ENCODE measurements around the gene PLA2G3. TPM values are rescaled to one million over a fixed set of nuclear protein-coding genes. Genes with fewer than 3 reads are reported as not detected.

The PLA2G3 gene
- total and polyA plus RNA-seq, 2 donors (not counting 3 experiments of a cell fraction or from before 2014, with no cell fraction given), result 0.75 to 0.84 TPM

GRCh38 chr22:31119026-31119717, 21.1 kb downstream of the PLA2G3 start:
- Histone ChIP-seq H3K9me3 (replicated peaks; ENCODE audit: control insufficient read depth, insufficient read depth, low read length) (no peaks in the 10 kb centered on the region), H3K9ac (replicated peaks; ENCODE audit: extremely low read depth, insufficient read depth, low read length) (no peak overlapping the region), H3K4me2 (ENCODE audit: insufficient read depth, low read length) (no peak overlapping the region), H3K79me2 (ENCODE audit: control insufficient read depth, insufficient read depth, low read length) (no peaks in the 10 kb centered on the region), H3K4me1 (ENCODE audit: control insufficient read depth, extremely low read depth, insufficient read depth, low read length) (no peaks in the 10 kb centered on the region), H2AFZ (ENCODE audit: low read depth, low read length) (no peak overlapping the region), H4K20me1 (replicated peaks; ENCODE audit: control insufficient read depth, extremely low read depth, insufficient read depth, low read length) (no peaks in the 10 kb centered on the region), H3K36me3 (ENCODE audit: control insufficient read depth in 2 of 2, extremely low read depth in 1 of 2, insufficient read depth in 2 of 2, low read length in 2 of 2) (no peaks in the 10 kb centered on the region), H3K9me1 (replicated peaks; ENCODE audit: control insufficient read depth, extremely low read depth, insufficient read depth, low read length) (no peaks in the 10 kb centered on the region), H3K27ac (ENCODE audit: insufficient read depth, low read depth, low read length) (no peak overlapping the region), H3K4me3 (replicated peaks in 1 of 3; ENCODE audit: insufficient read depth in 1 of 3, low read depth in 1 of 3, low read length in 3 of 3) (no peak overlapping the region), H3K27me3 (ENCODE audit: control insufficient read depth in 2 of 2, insufficient read depth in 2 of 2, low read length in 2 of 2) (no peaks in the 10 kb centered on the region)
- intact Hi-C loops (cut with micrococcal nuclease) (no loop called here), dilution Hi-C loops (cut with MboI; ENCODE audit: extremely low pct_ligation_motif_present, low sequenced_read_pairs) (no loop called here)
- no TSS peak for BruUV-seq (replicated peaks)
- FAIRE-seq (no peak), DNase-seq (ENCODE audit: low read depth, low spot score) (no peak)
- ChIA-PET POLR2A (no interaction called here), CTCF (interaction anchor here (1.4 to 1.6 kb wide), 2 partner anchors 12 to 111 kb away, joined by 4 to 7 read pairs; partner anchors contain the start of gene SELENOM)
- no peak for TF ChIP-seq MAX (IDR thresholded peaks at IDR 0.05; ENCODE audit: insufficient read depth, insufficient read length)
- no peak for TF ChIP-seq CTCF (IDR thresholded peaks at IDR 0.05; ENCODE audit: extremely low read depth in 1 of 2, insufficient read depth in 1 of 2, low read depth in 1 of 2, low read length in 2 of 2)

- BruUV-seq (replicated peaks), result no TSS peak
- H3K4me2 ChIP-seq (ENCODE audit: insufficient read depth, low read length), result no peak overlapping the region
- dilution Hi-C loops (cut with MboI; ENCODE audit: extremely low pct_ligation_motif_present, low sequenced_read_pairs), result no loop called here
Measured at GRCh38 chr22:31118046-31118820, 22.1 kb downstream of the PLA2G3 start.

More at GRCh38 chr22:31118046-31118820, 22.1 kb downstream of the PLA2G3 start:
- no peaks in the 10 kb centered on the region for H3K9me3 ChIP-seq (replicated peaks; ENCODE audit: control insufficient read depth, insufficient read depth, low read length)
- TF ChIP-seq FOS (IDR thresholded peaks at IDR 0.05; ENCODE audit: borderline replicate concordance, insufficient read depth, low read length), result no peak
- no peak for TF ChIP-seq MYC (IDR thresholded peaks at IDR 0.05; ENCODE audit: low read depth, low read length)
- no peak for TF ChIP-seq POLR2A (IDR thresholded peaks at IDR 0.05; ENCODE audit: low read depth, low read length)
- no peak for TF ChIP-seq GATA2 (IDR thresholded peaks at IDR 0.05; ENCODE audit: insufficient read depth, insufficient read length, low read depth, low read length)
- TF ChIP-seq JUN (IDR thresholded peaks at IDR 0.05; ENCODE audit: borderline replicate concordance, insufficient read depth, insufficient read length, low read depth), result no peak
- TF ChIP-seq MAX (IDR thresholded peaks at IDR 0.05; ENCODE audit: insufficient read depth, insufficient read length), result no peak
- no peak for TF ChIP-seq EZH2 (IDR thresholded peaks at IDR 0.05; ENCODE audit: borderline replicate concordance, low read depth, low read length, severe bottlenecking)
- no peak for TF ChIP-seq POLR2AphosphoS5 (IDR thresholded peaks at IDR 0.05; ENCODE audit: insufficient read depth, low read depth, low read length)
- no peak for TF ChIP-seq CTCF (IDR thresholded peaks at IDR 0.05; ENCODE audit: extremely low read depth in 1 of 2, insufficient read depth in 1 of 2, low read depth in 1 of 2, low read length in 2 of 2)
- H3K79me2 ChIP-seq (ENCODE audit: control insufficient read depth, insufficient read depth, low read length), result no peaks in the 10 kb centered on the region
- CTCF ChIA-PET, result interaction anchor here (1.4 to 1.6 kb wide), 2 partner anchors 11 kb away, joined by 7 to 9 read pairs; partner anchors contain the start of gene SELENOM
- no peak overlapping the region for H3K9ac ChIP-seq (replicated peaks; ENCODE audit: extremely low read depth, insufficient read depth, low read length)
- no peaks in the 10 kb centered on the region for H3K36me3 ChIP-seq (ENCODE audit: control insufficient read depth in 2 of 2, extremely low read depth in 1 of 2, insufficient read depth in 2 of 2, low read length in 2 of 2)
- POLR2A ChIA-PET, result no interaction called here
- no peak overlapping the region for H3K27ac ChIP-seq (ENCODE audit: insufficient read depth, low read depth, low read length)
- H4K20me1 ChIP-seq (replicated peaks; ENCODE audit: control insufficient read depth, extremely low read depth, insufficient read depth, low read length), result no peaks in the 10 kb centered on the region
- H3K4me1 ChIP-seq (ENCODE audit: control insufficient read depth, extremely low read depth, insufficient read depth, low read length), result no peaks in the 10 kb centered on the region
- DNase-seq (ENCODE audit: low read depth, low spot score) (no peak), FAIRE-seq (no peak)
- H3K4me3 ChIP-seq (replicated peaks in 1 of 3; ENCODE audit: insufficient read depth in 1 of 3, low read depth in 1 of 3, low read length in 3 of 3), result no peak overlapping the region
- H3K9me1 ChIP-seq (replicated peaks; ENCODE audit: control insufficient read depth, extremely low read depth, insufficient read depth, low read length), result no peaks in the 10 kb centered on the region
- H3K27me3 ChIP-seq (ENCODE audit: control insufficient read depth in 2 of 2, insufficient read depth in 2 of 2, low read length in 2 of 2), result no peaks in the 10 kb centered on the region
- H2AFZ ChIP-seq (ENCODE audit: low read depth, low read length), result no peak overlapping the region
- intact Hi-C loops (cut with micrococcal nuclease), result no loop called here
